OCI-LY7 (cell line): ENCODE data around the gene ALDH3B1.

Experiments used
- CTCF ChIP-seq: fragments of 200-600 bp; sonication (generic); conservative IDR thresholded peaks from 2 replicates; pipeline ENCODE4 v1.5.1; 2014; ENCODE audit warnings: mild to moderate bottlenecking, antibody characterized with exemption, low read length, moderate library complexity, mixed read lengths
- EZH2phosphoT487 ChIP-seq: fragments of 200-600 bp; sonication (generic); IDR thresholded peaks from 2 replicates; pipeline ENCODE4 v1.6.1; 2018; ENCODE audit warnings: low read depth, borderline replicate concordance, mild to moderate bottlenecking, mixed run types, antibody characterized with exemption, low read length, moderate library complexity, mixed read lengths

DNA sequence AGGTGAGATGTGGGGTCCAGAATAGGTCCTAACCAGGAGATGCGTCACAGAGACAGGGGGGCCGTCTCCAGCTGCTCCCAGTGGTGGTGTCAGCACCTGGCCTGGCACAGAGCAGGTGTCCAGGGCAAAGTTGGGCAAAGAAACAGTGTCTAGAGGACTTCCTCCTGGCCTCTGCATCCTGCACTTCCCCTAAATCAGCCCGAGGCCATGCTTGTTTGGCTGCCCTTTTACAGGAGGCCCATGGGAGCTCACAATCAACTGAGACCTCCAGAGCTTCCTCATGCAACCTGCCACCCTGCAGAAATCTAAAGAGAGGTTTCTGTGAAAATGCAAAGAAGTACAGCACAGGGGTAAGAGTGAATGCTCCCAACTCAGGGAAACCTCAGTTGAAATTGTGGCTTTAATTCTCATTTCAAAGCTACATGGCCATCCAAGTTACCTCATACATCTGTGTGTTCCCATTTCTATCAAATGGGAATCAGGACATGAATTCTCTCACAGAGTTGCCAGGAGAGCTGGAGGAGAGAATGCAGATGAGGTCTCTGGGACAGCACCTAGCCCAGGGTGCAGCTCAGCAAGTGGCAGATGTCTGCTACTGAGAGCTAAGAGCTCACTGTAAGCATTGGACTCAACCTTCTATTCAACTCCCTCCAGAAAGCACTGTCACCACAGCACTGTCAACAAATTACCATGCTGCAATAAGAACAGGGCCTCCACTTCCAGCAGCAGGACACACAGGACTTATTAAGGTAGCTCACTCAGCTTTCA is 61.3 kb downstream of the ALDH3B1 start:
- TF ChIP-seq CTCF (no peak), EZH2phosphoT487 (no peak)
